GM12878 (cell line): ENCODE results near the gene GALNT12. TPM values are rescaled to one million over a fixed set of nuclear protein-coding genes. Genes with fewer than 3 reads are reported as not detected.

Experiments
- ATAC-seq: fragments of 200-7000 bp; cut with Tn5 transposase; 3 replicates; pipeline ENCODE4 v1.9.1; 2020; ENCODE audit warnings: mild to moderate bottlenecking, moderate library complexity
- BruUV-seq: library from RNA; stranded (reverse); fragments of 400-500 nt; replicated peaks from 2 replicates; lab custom pipeline; 2021; lab: Mats Ljungman, UMichigan
- CTCF ChIA-PET: fragments of 300-600 bp; sonication (Branson Sonifier 250); formaldehyde crosslinking; extraction: SDS; loops from one replicate; lab custom pipeline; 2021; ENCODE audit warnings: inconsistent platforms; lab: Yijun Ruan, JAX
- POLR2A ChIA-PET: fragments of 350-600 bp; formaldehyde crosslinking; extraction: SDS; loops from one replicate; lab custom pipeline; 2021; ENCODE audit warnings: inconsistent platforms; lab: Charles Lee
- RAD21 ChIA-PET: fragments of 300-600 bp; sonication (Branson Sonifier 250); formaldehyde crosslinking; loops from one replicate; lab custom pipeline; 2023; ENCODE audit warnings: antibody characterized with exemption; ENCODE audit not compliant: unreplicated experiment; lab: Charles Lee
- SMC1A ChIA-PET: fragments of 300-600 bp; sonication (Branson Sonifier 250); formaldehyde crosslinking; loops from one replicate; lab custom pipeline; 2023; ENCODE audit not compliant: unreplicated experiment, uncharacterized antibody; lab: Charles Lee
- DNase-seq: peaks from one replicate; pipeline ENCODE4 v3.0.0-alpha.2; 2011; ENCODE audit warnings: low read depth, low spot score
- FAIRE-seq: peaks from 3 replicates; lab custom pipeline; 2011; peaks lifted over from hg19 to GRCh38; lab: Jason Lieb, UNC
- H2AFZ ChIP-seq: 2 replicates; pipeline ENCODE4 v1.6.0; 2011; ENCODE audit warnings: low read depth, low read length, control low read depth; ENCODE audit not compliant: control insufficient read depth
- H3K27ac ChIP-seq: 2 replicates; pipeline ENCODE4 v1.5.1; 2011; ENCODE audit warnings: control low read depth; ENCODE audit not compliant: control insufficient read depth, insufficient read depth
- H3K27me3 ChIP-seq, 2 experiments: replicated peaks in 1 of 2; 2 replicates each; pipeline versions ENCODE4 v1.6.0 to v1.6.1; 2011; ENCODE audit warnings: low read length in 1 of 2; ENCODE audit not compliant: control insufficient read depth in 2 of 2, insufficient read depth in 2 of 2
- H3K36me3 ChIP-seq, 2 experiments: 2 replicates each; pipeline ENCODE4 v1.5.1; 2011; ENCODE audit warnings: low read length in 1 of 2; ENCODE audit not compliant: control insufficient read depth in 2 of 2, insufficient read depth in 2 of 2
- H3K4me1 ChIP-seq: 2 replicates; pipeline ENCODE4 v1.6.1; 2011; ENCODE audit warnings: mild to moderate bottlenecking, low read length, moderate library complexity, mixed read lengths; ENCODE audit not compliant: control insufficient read depth, insufficient read depth
- H3K4me2 ChIP-seq: 2 replicates; pipeline ENCODE4 v1.6.0; 2011; ENCODE audit warnings: control low read depth; ENCODE audit not compliant: control insufficient read depth, insufficient read depth
- H3K4me3 ChIP-seq: fragments of 200-600 bp; sonication (generic); 2 replicates; pipeline ENCODE4 v1.5.1; 2016
- H3K79me2 ChIP-seq: 2 replicates; pipeline ENCODE4 v1.6.0; 2011; ENCODE audit warnings: low read length; ENCODE audit not compliant: control insufficient read depth, insufficient read depth
- H3K9ac ChIP-seq: 2 replicates; pipeline ENCODE4 v1.8.0; 2011; ENCODE audit warnings: low read length, control low read depth, mixed read lengths; ENCODE audit not compliant: control insufficient read depth, insufficient read depth
- H3K9me3 ChIP-seq: replicated peaks from 3 replicates; pipeline ENCODE4 v1.5.1; 2011; ENCODE audit warnings: mild to moderate bottlenecking, low read length; ENCODE audit not compliant: control insufficient read depth, insufficient read depth
- H4K20me1 ChIP-seq: 2 replicates; pipeline ENCODE4 v1.6.0; 2011; ENCODE audit not compliant: control insufficient read depth, insufficient read depth
- CBX5 ChIP-seq: sonication (generic); IDR thresholded peaks from 2 replicates; pipeline ENCODE4 v1.6.1; 2016; ENCODE audit warnings: low read depth, moderate library complexity, mild to moderate bottlenecking, inconsistent platforms
- CHD2 ChIP-seq: IDR thresholded peaks from 2 replicates; pipeline ENCODE4 v1.6.1; 2011; ENCODE audit warnings: low read depth, low read length, improper control_type of control experiment, borderline replicate concordance
- DPF2 ChIP-seq: fragments of 450-650 bp; IDR thresholded peaks from 2 replicates; pipeline ENCODE4 v1.6.1; 2017; ENCODE audit warnings: mild to moderate bottlenecking
- IKZF2 ChIP-seq, 2 experiments: fragments of 450-650 bp; IDR thresholded peaks; 2 replicates each; pipeline ENCODE4 v1.6.1; 2017; ENCODE audit warnings: mild to moderate bottlenecking in 2 of 2, moderate library complexity in 2 of 2
- MEF2B ChIP-seq: fragments of 450-650 bp; IDR thresholded peaks from 2 replicates; pipeline ENCODE4 v1.6.1; 2018; ENCODE audit warnings: mild to moderate bottlenecking, moderate library complexity; ENCODE audit not compliant: partially characterized antibody, poor library complexity, severe bottlenecking
- RAD51 ChIP-seq: fragments of 450-650 bp; IDR thresholded peaks from 2 replicates; pipeline ENCODE4 v1.6.1; 2016; ENCODE audit warnings: moderate library complexity, mild to moderate bottlenecking, inconsistent platforms
- SREBF1 ChIP-seq: IDR thresholded peaks from 2 replicates; pipeline ENCODE4 v1.6.1; 2012; ENCODE audit warnings: mild to moderate bottlenecking, low read length
- STAT1 ChIP-seq: fragments of 450-650 bp; conservative IDR thresholded peaks from 2 replicates; pipeline ENCODE4 v1.6.1; 2014; ENCODE audit warnings: antibody characterized with exemption, mild to moderate bottlenecking
- TCF7 ChIP-seq: IDR thresholded peaks from 2 replicates; pipeline ENCODE4 v1.6.1; 2014; ENCODE audit warnings: antibody characterized with exemption, borderline replicate concordance
- ZSCAN29 ChIP-seq: fragments of 450-650 bp; IDR thresholded peaks from 2 replicates; pipeline ENCODE4 v1.6.1; 2017; ENCODE audit warnings: mild to moderate bottlenecking, moderate library complexity
- WGBS: methylation state at CpG from one replicate; pipeline ENCODE4 v1.1.6; 2016; ENCODE audit warnings: low lambda C conversion rate; ENCODE audit not compliant: insufficient replicate concordance, insufficient coverage; ENCODE audit errors: missing lambda C conversion rate; 5-methylcytosine and 5-hydroxymethylcytosine counted together
- in situ Hi-C: fragments of 300-500 bp; cut with MboI; formaldehyde crosslinking; loops from 9 replicates; pipeline ENCODE4 v1.14.3; 2018; ENCODE audit warnings: mixed read lengths
- intact Hi-C: fragments of 100-400 bp; cut with micrococcal nuclease; formaldehyde crosslinking; loops from one replicate; pipeline ENCODE4 v1.14.2; 2022; ENCODE audit not compliant: unreplicated experiment
- polyA plus RNA-seq, 11 experiments: library from polyadenylated mRNA; depleted of rRNA in 4 of 11; unstranded in 6 of 11; stranded (reverse) in 5 of 11; fragments of >200 nt; fragmentation: Nextera tagmentation in 4 of 11; fragmentation: Illumina TruSeq in 1 of 11; extraction: Ambion mirVana in 4 of 11; extraction: Trizol in 1 of 11; gene quantifications; 1 replicate in 1 of 11; 2 replicates in 10 of 11; pipeline versions ENCODE4 v1.2.1 to v1.2.3, GENCODE V29; 2011 to 2016; ENCODE audit warnings: inconsistent platforms in 2 of 11, missing spikeins in 2 of 11, low read depth in 1 of 11
- total RNA-seq, 4 experiments: library from RNA; depleted of rRNA in 3 of 4; stranded (reverse); fragments of >200 nt in 3 of 4; fragmentation: Illumina TruSeq in 1 of 4; extraction: Trizol in 1 of 4; gene quantifications; 2 replicates each; pipeline versions ENCODE4 v1.2.1 to v1.2.3, GENCODE V29; 2013 to 2021
- TF ChIP-seq, protein P1 (sequence below), 3 experiments: IDR thresholded peaks in 2 of 3; conservative IDR thresholded peaks in 1 of 3; 2 replicates each; pipeline ENCODE4 v1.5.1; 2011; ENCODE audit warnings: low read depth in 3 of 3, low read length in 3 of 3, mild to moderate bottlenecking in 3 of 3, control low read depth in 2 of 3, moderate library complexity in 2 of 3, inconsistent platforms in 1 of 3, mixed read lengths in 1 of 3; ENCODE audit not compliant: control insufficient read depth in 2 of 3, insufficient read depth in 1 of 3; ENCODE audit errors: extremely low read depth in 1 of 3

GALNT12 gene
- total and polyA plus RNA-seq, 10 of the 15 experiments (the other 5 are each of a cell fraction or from before 2014, with no cell fraction given), result 0.13 to 5.3 (median 3.2) TPM

DNA sequence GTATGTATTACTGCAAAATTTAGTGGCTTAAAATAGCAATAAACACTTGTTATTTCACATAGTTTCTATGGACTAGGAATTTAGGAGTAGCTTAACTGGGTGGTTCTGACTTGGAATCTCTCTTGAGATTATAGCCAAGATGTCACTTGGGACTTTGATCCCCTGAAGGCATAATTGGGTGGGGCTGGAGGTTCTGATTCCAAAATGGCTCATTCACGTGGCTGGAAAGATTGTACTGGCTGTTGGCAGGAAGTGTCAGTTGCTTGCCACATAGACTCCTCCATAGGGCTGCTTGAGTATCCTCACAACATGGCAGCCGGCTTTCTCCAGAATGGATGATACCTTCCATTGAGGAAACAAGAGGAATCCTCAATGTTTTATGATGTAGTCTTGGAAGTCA is 11.3 kb downstream of the GALNT12 start:
- Histone ChIP-seq H3K9ac (no peak overlapping the region), H4K20me1 (no peaks in the 10 kb centered on the region), H3K27ac (no peak overlapping the region), H3K4me1 (no peaks in the 10 kb centered on the region), H3K27me3 (no peaks in the 10 kb centered on the region), H3K79me2 (no peaks in the 10 kb centered on the region), H3K4me2 (no peak overlapping the region), H3K9me3 (no peaks in the 10 kb centered on the region), H3K36me3 (no peaks in the 10 kb centered on the region), H3K4me3 (no peak overlapping the region), H2AFZ (no peak overlapping the region)
- RAD21 ChIA-PET, result no interaction called here
- no peak for TF ChIP-seq IKZF2 (IDR thresholded peaks at IDR 0.05)
- no peak for TF ChIP-seq DPF2
- no peak for TF ChIP-seq RAD51
- no peak for TF ChIP-seq MEF2B
- TF ChIP-seq ZSCAN29, result no peak
- no peak for TF ChIP-seq STAT1
- TF ChIP-seq, protein P1, sequence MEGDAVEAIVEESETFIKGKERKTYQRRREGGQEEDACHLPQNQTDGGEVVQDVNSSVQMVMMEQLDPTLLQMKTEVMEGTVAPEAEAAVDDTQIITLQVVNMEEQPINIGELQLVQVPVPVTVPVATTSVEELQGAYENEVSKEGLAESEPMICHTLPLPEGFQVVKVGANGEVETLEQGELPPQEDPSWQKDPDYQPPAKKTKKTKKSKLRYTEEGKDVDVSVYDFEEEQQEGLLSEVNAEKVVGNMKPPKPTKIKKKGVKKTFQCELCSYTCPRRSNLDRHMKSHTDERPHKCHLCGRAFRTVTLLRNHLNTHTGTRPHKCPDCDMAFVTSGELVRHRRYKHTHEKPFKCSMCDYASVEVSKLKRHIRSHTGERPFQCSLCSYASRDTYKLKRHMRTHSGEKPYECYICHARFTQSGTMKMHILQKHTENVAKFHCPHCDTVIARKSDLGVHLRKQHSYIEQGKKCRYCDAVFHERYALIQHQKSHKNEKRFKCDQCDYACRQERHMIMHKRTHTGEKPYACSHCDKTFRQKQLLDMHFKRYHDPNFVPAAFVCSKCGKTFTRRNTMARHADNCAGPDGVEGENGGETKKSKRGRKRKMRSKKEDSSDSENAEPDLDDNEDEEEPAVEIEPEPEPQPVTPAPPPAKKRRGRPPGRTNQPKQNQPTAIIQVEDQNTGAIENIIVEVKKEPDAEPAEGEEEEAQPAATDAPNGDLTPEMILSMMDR (IDR thresholded peaks at IDR 0.05 in 2 of 3, conservative IDR thresholded peaks at IDR 0.05 in 1 of 3; ENCODE audit: control insufficient read depth in 2 of 3, extremely low read depth in 1 of 3, insufficient read depth in 1 of 3, low read depth in 3 of 3, low read length in 3 of 3), result no peak
- TF ChIP-seq SREBF1, result no peak
- TF ChIP-seq CHD2, result no peak
- no peak for TF ChIP-seq CBX5
- TF ChIP-seq TCF7, result no peak
- no peak for DNase-seq
- SMC1A ChIA-PET, result no interaction called here
- BruUV-seq, result no TSS peak
- 50% methylated on average over 2 of the region's 2 CpGs for WGBS
- FAIRE-seq, result no peak
- in situ Hi-C loops, result no loop called here
- POLR2A ChIA-PET, result no interaction called here
- CTCF ChIA-PET, result no interaction called here
- intact Hi-C loops, result no loop called here
- no peak for ATAC-seq
